Activated naive CD8-positive, alpha-beta T cell treated with anti-CD3 and anti-CD28 coated beads, Interleukin-2, amount 50 U/mL, for 24 hours (primary cell): ENCODE measurements around the gene VTI1A.
"Not testable (repeated sequence)": the region's sequence is repeated elsewhere in the genome, so short reads cannot be mapped to it uniquely, and the experiment has no call there.

Experiments
- ATAC-seq: fragments of 150-1000 bp; cut with Tn5 transposase; one replicate; pipeline ENCODE4 v1.10.0; 2021
- DNase-seq: peaks from one replicate; pipeline ENCODE4 v3.0.0; 2021
- H3K27ac Mint-ChIP-seq: one replicate; pipeline ENCODE4 v1.8.0; 2021; ENCODE audit warnings: mild to moderate bottlenecking, mixed read lengths
- H3K27me3 Mint-ChIP-seq: one replicate; pipeline ENCODE4 v1.8.0; 2021; ENCODE audit warnings: mixed read lengths
- H3K36me3 Mint-ChIP-seq: one replicate; pipeline ENCODE4 v1.8.0; 2021; ENCODE audit warnings: low read depth, mixed read lengths
- H3K4me1 Mint-ChIP-seq: one replicate; pipeline ENCODE4 v1.8.0; 2021; ENCODE audit warnings: mixed read lengths
- H3K4me3 Mint-ChIP-seq: one replicate; pipeline ENCODE4 v1.8.0; 2021; ENCODE audit warnings: mild to moderate bottlenecking, moderate library complexity, mixed read lengths
- H3K9me3 Mint-ChIP-seq: one replicate; pipeline ENCODE4 v1.8.0; 2021; ENCODE audit warnings: mixed read lengths

The VTI1A gene

DNA sequence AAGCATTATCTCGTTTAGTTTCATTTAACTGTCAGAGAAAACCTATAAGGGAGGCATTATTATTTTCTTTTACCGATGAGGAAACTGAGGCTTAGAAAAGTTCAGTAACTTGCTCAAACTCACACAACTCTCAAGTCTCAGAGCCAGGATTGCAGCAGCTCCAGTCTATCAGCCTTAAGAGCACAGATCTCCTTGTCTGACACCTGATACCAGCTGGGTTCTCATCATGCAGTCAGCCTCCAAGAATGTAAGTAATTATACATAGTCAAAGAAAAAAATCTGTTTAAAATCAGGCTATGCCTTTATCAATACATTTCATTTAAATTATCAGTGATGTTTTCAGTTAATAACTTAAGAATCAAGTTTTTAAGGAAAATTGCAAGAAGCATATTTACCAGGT lies 266.4 kb downstream of the VTI1A start:
- H3K36me3 Mint-ChIP-seq: peaks cover 11% of the 10 kb centered on the region
- H3K4me1 Mint-ChIP-seq: peaks cover 2% of the 10 kb centered on the region
- ATAC-seq (no peak), DNase-seq (no peak)
- no peaks in the 10 kb centered on the region for H3K9me3 Mint-ChIP-seq
- no peaks in the 10 kb centered on the region for H3K27me3 Mint-ChIP-seq
- no peak overlapping the region for H3K4me3 Mint-ChIP-seq
- no peak overlapping the region for H3K27ac Mint-ChIP-seq

- peaks cover 2% of the 10 kb centered on the region for H3K4me1 Mint-ChIP-seq
- no peaks in the 10 kb centered on the region for H3K9me3 Mint-ChIP-seq
- H3K27me3 Mint-ChIP-seq: no peaks in the 10 kb centered on the region
- H3K36me3 Mint-ChIP-seq: peaks cover 13% of the 10 kb centered on the region
- no peak for DNase-seq
- no peak for ATAC-seq
- H3K27ac Mint-ChIP-seq: no peak overlapping the region
- H3K4me3 Mint-ChIP-seq: no peak overlapping the region
These were observed 268.6 kb downstream of the VTI1A start for GRCh38 chr10:112715581-112715980.

GRCh38 chr10:112716076-112716475 lies 269.1 kb downstream of the VTI1A start:
- no peak overlapping the region for H3K4me3 Mint-ChIP-seq
- no peak for ATAC-seq
- H3K9me3 Mint-ChIP-seq: no peaks in the 10 kb centered on the region
- H3K4me1 Mint-ChIP-seq: peaks cover 2% of the 10 kb centered on the region
- no peak overlapping the region for H3K27ac Mint-ChIP-seq
- H3K36me3 Mint-ChIP-seq: peaks cover 13% of the 10 kb centered on the region
- no peaks in the 10 kb centered on the region for H3K27me3 Mint-ChIP-seq
- no peak for DNase-seq

DNA sequence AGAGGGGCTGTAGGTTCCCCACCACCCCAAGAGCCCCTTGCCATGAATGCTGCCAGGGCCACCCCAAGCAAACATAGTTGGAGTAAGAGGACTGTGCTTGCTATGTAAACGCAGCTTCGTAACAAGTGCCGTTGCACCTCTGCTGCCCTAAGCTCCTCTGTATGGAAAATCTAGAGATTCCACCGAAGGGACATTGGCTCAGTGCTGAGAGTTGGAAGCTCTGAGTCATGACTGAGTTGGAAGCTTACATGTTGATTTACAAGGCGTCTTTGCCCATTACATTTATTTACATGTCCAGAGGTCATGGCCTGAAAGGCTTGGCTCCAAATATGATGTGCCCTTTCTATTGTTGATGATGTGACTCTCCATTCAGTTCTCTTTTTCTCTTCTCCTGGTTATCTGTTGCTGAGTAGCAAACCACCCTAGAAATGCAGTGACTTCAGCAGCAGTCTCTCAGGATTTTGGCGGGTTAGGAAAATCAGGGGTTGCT lies 270.0 kb downstream of the VTI1A start:
- Mint-ChIP-seq H3K4me3 (no peak overlapping the region), H3K4me1 (no peaks in the 10 kb centered on the region), H3K27ac (no peak overlapping the region), H3K27me3 (no peaks in the 10 kb centered on the region), H3K9me3 (no peaks in the 10 kb centered on the region), H3K36me3 (peaks cover 13% of the 10 kb centered on the region)
- ATAC-seq (no peak), DNase-seq (no peak)

DNA sequence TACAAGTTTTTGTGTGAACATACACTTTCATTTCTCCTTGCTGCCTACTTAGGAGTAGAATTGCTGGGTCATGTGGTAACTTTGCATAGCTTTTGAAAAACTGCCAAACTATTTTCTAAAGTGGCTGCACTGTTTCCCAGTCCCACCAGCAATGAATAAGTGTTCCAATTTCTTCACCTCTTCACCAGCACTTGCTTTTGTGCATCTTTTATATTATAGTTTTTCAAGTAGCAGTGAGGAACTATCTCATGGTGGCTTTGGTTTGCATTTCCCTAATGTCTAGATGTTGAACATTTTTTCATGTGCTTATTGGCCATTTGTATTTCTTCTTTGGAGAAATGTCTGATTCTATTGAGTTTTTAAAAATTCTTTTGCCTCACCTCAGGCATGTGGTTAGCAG lies 273.2 kb downstream of the VTI1A start:
- no peak overlapping the region for H3K27ac Mint-ChIP-seq
- ATAC-seq (no peak), DNase-seq (no peak)
- no peaks in the 10 kb centered on the region for H3K4me1 Mint-ChIP-seq
- H3K4me3 Mint-ChIP-seq: no peak overlapping the region
- H3K36me3 Mint-ChIP-seq: peaks cover 9% of the 10 kb centered on the region
- no peaks in the 10 kb centered on the region for H3K27me3 Mint-ChIP-seq
- no peaks in the 10 kb centered on the region for H3K9me3 Mint-ChIP-seq

GRCh38 chr10:112721080-112721698 lies 274.2 kb downstream of the VTI1A start:
- no peak for ATAC-seq
- DNase-seq: no peak
- no peak overlapping the region for H3K27ac Mint-ChIP-seq

GRCh38 chr10:112722758-112723157 lies 275.7 kb downstream of the VTI1A start:
- H3K36me3 Mint-ChIP-seq: peaks cover 4% of the 10 kb centered on the region
- no peaks in the 10 kb centered on the region for H3K9me3 Mint-ChIP-seq
- no peak overlapping the region for H3K4me3 Mint-ChIP-seq
- DNase-seq: no peak
- no peaks in the 10 kb centered on the region for H3K27me3 Mint-ChIP-seq
- H3K4me1 Mint-ChIP-seq: no peaks in the 10 kb centered on the region
- H3K27ac Mint-ChIP-seq: no peak overlapping the region
- ATAC-seq: no peak

More at GRCh38 chr10:112721080-112721698, 274.2 kb downstream of the VTI1A start:
- H3K9me3 Mint-ChIP-seq: no peaks in the 10 kb centered on the region
- H3K4me3 Mint-ChIP-seq: no peak overlapping the region
- H3K36me3 Mint-ChIP-seq: peaks cover 4% of the 10 kb centered on the region
- H3K27me3 Mint-ChIP-seq: no peaks in the 10 kb centered on the region
- H3K4me1 Mint-ChIP-seq: no peaks in the 10 kb centered on the region

DNA sequence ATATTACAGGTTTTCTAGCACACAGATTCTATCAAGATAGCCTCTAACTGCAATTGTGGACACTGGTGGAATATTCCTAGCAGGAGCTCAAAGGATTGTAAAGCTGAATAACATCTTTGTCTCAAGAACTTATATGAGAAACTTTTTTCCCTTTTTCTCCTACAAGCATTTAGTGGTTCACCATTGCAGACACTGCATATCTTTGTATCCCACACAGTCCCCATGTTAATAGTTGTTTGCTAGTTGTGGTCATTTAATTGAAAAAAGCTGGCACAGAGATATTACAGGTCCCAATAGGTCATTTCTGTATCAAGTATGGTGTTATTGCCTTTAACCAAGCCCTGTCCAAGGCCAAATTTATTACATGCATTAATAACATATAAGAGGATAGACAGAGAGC lies 276.9 kb downstream of the VTI1A start:
- H3K4me3 Mint-ChIP-seq: no peak overlapping the region
- H3K27ac Mint-ChIP-seq: no peak overlapping the region
- peaks cover 4% of the 10 kb centered on the region for H3K36me3 Mint-ChIP-seq
- H3K4me1 Mint-ChIP-seq: no peaks in the 10 kb centered on the region
- ATAC-seq: no peak
- no peak for DNase-seq
- H3K27me3 Mint-ChIP-seq: no peaks in the 10 kb centered on the region
- H3K9me3 Mint-ChIP-seq: no peaks in the 10 kb centered on the region

- Mint-ChIP-seq H3K4me1 (no peaks in the 10 kb centered on the region), H3K27me3 (no peaks in the 10 kb centered on the region), H3K9me3 (no peaks in the 10 kb centered on the region), H3K27ac (no peak overlapping the region), H3K36me3 (peaks cover 4% of the 10 kb centered on the region), H3K4me3 (no peak overlapping the region)
- DNase-seq (no peak), ATAC-seq (no peak)
These were observed 277.5 kb downstream of the VTI1A start for GRCh38 chr10:112724404-112724991.

GRCh38 chr10:112728118-112728883 lies 281.3 kb downstream of the VTI1A start:
- Mint-ChIP-seq H3K4me3 (no peak overlapping the region), H3K27me3 (no peaks in the 10 kb centered on the region), H3K36me3 (peaks cover 2% of the 10 kb centered on the region), H3K9me3 (no peaks in the 10 kb centered on the region), H3K27ac (no peak overlapping the region), H3K4me1 (no peaks in the 10 kb centered on the region)
- ATAC-seq (no peak), DNase-seq (no peak)

DNA sequence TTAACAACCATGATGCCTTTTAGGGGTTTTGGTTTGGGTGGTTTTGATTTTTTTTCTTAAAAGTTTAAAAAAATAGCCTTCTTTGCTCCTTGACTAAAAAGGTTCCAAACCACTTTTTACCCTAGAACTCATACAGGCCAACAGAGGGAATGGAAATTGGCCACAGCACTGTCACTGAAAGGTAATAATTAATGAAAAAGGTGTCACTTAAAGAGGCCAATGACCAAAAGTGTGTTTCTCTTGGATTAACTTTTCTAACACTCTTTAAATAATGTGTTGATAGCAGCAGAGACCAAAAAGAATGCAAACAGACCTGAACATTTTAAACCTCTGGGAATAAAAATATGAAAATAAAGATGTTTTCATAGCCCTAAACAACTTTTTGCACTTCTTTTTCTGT lies 282.0 kb downstream of the VTI1A start:
- no peak for DNase-seq
- ATAC-seq: no peak
- Mint-ChIP-seq H3K4me3 (no peak overlapping the region), H3K27me3 (no peaks in the 10 kb centered on the region), H3K27ac (no peak overlapping the region), H3K9me3 (no peaks in the 10 kb centered on the region), H3K4me1 (no peaks in the 10 kb centered on the region), H3K36me3 (peaks cover 2% of the 10 kb centered on the region)

GRCh38 chr10:112731450-112731849 lies 284.4 kb downstream of the VTI1A start:
- not testable (repeated sequence) for H3K4me3 Mint-ChIP-seq, H3K27ac Mint-ChIP-seq, H3K36me3 Mint-ChIP-seq, H3K4me1 Mint-ChIP-seq, H3K9me3 Mint-ChIP-seq, DNase-seq, H3K27me3 Mint-ChIP-seq, ATAC-seq

GRCh38 chr10:112732277-112732921 lies 285.4 kb downstream of the VTI1A start:
- no peaks in the 10 kb centered on the region for H3K27me3 Mint-ChIP-seq
- peaks cover 8% of the 10 kb centered on the region for H3K36me3 Mint-ChIP-seq
- no peak for ATAC-seq
- DNase-seq: no peak
- no peak overlapping the region for H3K4me3 Mint-ChIP-seq
- H3K9me3 Mint-ChIP-seq: no peaks in the 10 kb centered on the region
- no peaks in the 10 kb centered on the region for H3K4me1 Mint-ChIP-seq
- no peak overlapping the region for H3K27ac Mint-ChIP-seq

DNA sequence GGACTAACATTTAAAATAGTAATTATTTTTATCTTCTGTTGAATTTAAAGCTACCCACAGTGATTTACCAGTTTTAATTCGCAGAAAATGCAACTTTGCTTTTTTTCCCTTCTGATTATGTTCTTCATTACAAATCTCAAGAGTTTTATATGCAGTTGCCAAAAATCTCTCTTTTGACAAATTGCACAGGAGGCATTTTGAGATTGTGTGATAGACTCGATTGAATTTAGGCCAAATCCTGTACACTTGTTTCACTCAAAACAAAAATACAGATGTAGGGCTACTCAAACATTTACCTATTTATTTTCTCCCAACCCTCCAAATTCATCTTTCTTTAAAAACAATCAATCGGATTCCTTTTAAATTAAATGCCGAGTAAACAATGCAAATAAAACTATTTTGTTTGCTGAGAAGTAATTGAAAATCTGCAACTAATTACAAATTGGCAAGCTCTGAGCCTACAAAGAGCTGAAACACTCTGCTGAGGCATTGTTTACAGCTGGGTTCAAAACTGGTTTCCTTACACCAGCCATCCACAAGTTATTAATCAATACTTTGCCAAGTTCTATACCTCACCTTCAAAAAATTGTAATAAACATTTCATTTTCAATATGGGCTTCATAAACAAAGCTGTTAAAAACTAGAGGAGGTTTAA lies 288.2 kb downstream of the VTI1A start:
- no peaks in the 10 kb centered on the region for H3K9me3 Mint-ChIP-seq

More for the DNA sequence above, 288.2 kb downstream of the VTI1A start:
- Mint-ChIP-seq H3K27ac (no peak overlapping the region), H3K4me3 (no peak overlapping the region), H3K4me1 (no peaks in the 10 kb centered on the region), H3K36me3 (peaks cover 16% of the 10 kb centered on the region), H3K27me3 (no peaks in the 10 kb centered on the region)
- DNase-seq (no peak), ATAC-seq (no peak)
